Measurements from ENCODE around the gene LRP2. TPM values are rescaled to one million over a fixed set of nuclear protein-coding genes. Genes with fewer than 3 reads are reported as not detected.
"Not testable (repeated sequence)": the region's sequence is repeated elsewhere in the genome, so short reads cannot be mapped to it uniquely, and the experiment has no call there.

Gene LRP2
- total RNA-seq, 4 donors from 2014 or later: under 0.01 to 0.35 (median 0.06) TPM; not detected in 1

DNA sequence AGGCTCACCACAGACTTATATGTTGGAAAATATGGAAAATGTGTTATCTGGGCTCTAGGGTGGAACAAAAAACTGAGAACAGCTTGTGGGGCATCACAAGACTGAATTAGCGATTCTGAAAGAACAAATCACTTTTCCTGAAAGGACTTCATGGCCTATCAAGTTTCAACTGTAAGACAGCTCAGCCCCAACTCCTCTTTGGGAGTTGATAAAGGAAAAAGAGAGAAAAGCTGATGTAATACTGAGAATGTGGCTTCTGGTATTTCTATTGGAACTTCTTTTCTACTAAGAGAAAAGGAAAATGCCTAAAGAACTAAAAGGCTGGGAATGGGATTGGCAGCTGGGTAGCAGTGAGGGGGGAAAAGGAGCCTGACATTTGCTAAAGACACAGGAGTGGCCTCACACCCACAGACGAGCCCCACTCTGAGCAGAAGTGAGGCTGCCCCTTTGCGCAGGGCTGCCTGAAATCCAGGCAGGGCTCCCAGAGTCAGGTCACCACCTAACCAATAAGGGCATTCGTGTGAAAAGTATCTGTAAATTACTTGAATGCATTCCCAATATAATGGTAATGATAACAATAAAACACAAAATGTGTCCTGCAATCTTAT is 75.6 kb downstream of the LRP2 start:
- Histone ChIP-seq H3K4me3 (no peak overlapping the region), H3K27me3 (no peaks in the 10 kb centered on the region), H3K27ac (no peak overlapping the region), H3K4me1 (no peaks in the 10 kb centered on the region), H3K9me3 (no peaks in the 10 kb centered on the region), H3K36me3 (no peaks in the 10 kb centered on the region)
- intact Hi-C loops (cut with DNase I; ENCODE audit: low total_unique reads): no loop called here
- TF ChIP-seq POLR2A (IDR thresholded peaks at IDR 0.05): no peak
- TF ChIP-seq CTCF (IDR thresholded peaks at IDR 0.05): no peak
- no peak for DNase-seq

GRCh38 chr2:169285531-169286235 is 76.7 kb downstream of the LRP2 start:
- intact Hi-C loops (cut with DNase I; ENCODE audit: low total_unique reads): no loop called here
- Histone ChIP-seq H3K36me3 (no peaks in the 10 kb centered on the region), H3K4me3 (no peak overlapping the region), H3K4me1 (no peaks in the 10 kb centered on the region), H3K27ac (no peak overlapping the region), H3K27me3 (no peaks in the 10 kb centered on the region), H3K9me3 (no peaks in the 10 kb centered on the region)
- TF ChIP-seq POLR2A (IDR thresholded peaks at IDR 0.05) (no peak), CTCF (IDR thresholded peaks at IDR 0.05) (no peak)
- DNase-seq: no peak

DNA sequence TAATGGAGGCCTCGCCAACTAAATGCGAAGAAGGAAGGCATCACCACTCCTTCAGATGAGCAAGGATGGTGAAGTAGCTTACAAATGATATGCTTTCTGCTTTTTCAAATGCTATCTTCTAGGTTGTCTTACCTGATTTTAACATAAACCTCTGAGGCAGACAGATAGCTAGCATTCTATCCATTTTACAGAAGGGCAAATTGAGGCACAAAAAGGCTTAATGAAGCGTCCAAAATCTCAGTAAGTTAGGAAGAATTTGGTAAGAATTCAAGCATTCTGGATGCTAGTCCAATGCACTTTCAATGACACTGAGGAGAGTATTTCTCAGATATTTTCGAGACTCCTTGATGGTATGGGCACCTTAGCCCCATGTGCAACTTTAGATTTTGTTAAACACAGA is 81.8 kb downstream of the LRP2 start:
- Histone ChIP-seq H3K9me3 (no peaks in the 10 kb centered on the region), H3K4me1 (no peaks in the 10 kb centered on the region), H3K36me3 (no peaks in the 10 kb centered on the region), H3K27ac (no peak overlapping the region), H3K4me3 (no peak overlapping the region), H3K27me3 (no peaks in the 10 kb centered on the region)
- intact Hi-C loops (cut with DNase I; ENCODE audit: low total_unique reads): no loop called here
- DNase-seq: no peak
- TF ChIP-seq POLR2A (IDR thresholded peaks at IDR 0.05): no peak
- TF ChIP-seq CTCF (IDR thresholded peaks at IDR 0.05): no peak

GRCh38 chr2:169275696-169276444 is 86.5 kb downstream of the LRP2 start:
- TF ChIP-seq POLR2A (IDR thresholded peaks at IDR 0.05) (no peak), CTCF (IDR thresholded peaks at IDR 0.05) (no peak)
- H3K36me3 ChIP-seq: no peaks in the 10 kb centered on the region
- no peaks in the 10 kb centered on the region for H3K27me3 ChIP-seq
- H3K9me3 ChIP-seq: no peaks in the 10 kb centered on the region
- H3K27ac ChIP-seq: no peak overlapping the region
- DNase-seq: no peak
- H3K4me1 ChIP-seq: no peaks in the 10 kb centered on the region
- intact Hi-C loops (cut with DNase I; ENCODE audit: low total_unique reads): no loop called here
- no peak overlapping the region for H3K4me3 ChIP-seq

GRCh38 chr2:169272010-169272409 is 90.3 kb downstream of the LRP2 start:
- TF ChIP-seq POLR2A (IDR thresholded peaks at IDR 0.05): no peak
- no peak for TF ChIP-seq CTCF (IDR thresholded peaks at IDR 0.05)
- Histone ChIP-seq H3K4me1 (no peaks in the 10 kb centered on the region), H3K27me3 (no peaks in the 10 kb centered on the region), H3K9me3 (no peaks in the 10 kb centered on the region), H3K27ac (no peak overlapping the region), H3K36me3 (no peaks in the 10 kb centered on the region), H3K4me3 (no peak overlapping the region)
- no peak for DNase-seq
- intact Hi-C loops (cut with DNase I; ENCODE audit: low total_unique reads): no loop called here

DNA sequence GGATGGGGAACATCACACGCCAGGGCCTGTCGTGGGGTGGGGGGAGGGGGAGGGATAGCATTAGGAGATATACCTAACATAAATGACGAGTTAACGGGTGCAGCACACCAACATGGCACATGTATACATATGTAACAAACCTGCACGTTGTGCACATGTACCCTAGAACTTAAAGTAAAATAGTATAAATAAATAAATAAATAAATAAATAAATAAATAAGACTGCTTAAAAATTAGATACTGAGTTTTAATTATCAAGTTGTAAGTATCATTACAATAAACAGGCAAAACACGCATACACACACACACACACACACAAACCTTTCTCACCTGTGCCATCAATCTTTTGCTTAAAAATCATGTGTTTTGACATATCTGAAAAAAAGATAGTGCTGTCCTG is 91.8 kb downstream of the LRP2 start:
- H3K4me3 ChIP-seq; H3K27ac ChIP-seq; H3K9me3 ChIP-seq; intact Hi-C loops (cut with DNase I; ENCODE audit: low total_unique reads); DNase-seq; H3K36me3 ChIP-seq; H3K27me3 ChIP-seq; H3K4me1 ChIP-seq: not testable (repeated sequence)

Data from uterus (tissue), 4 donors.